Measurements from ENCODE around the gene HRAS. TPM values are rescaled to one million over a fixed set of nuclear protein-coding genes. Genes with fewer than 3 reads are reported as not detected.

Gene HRAS
- total RNA-seq, 1 experiment from 2014 or later, result 30.2 TPM

DNA sequence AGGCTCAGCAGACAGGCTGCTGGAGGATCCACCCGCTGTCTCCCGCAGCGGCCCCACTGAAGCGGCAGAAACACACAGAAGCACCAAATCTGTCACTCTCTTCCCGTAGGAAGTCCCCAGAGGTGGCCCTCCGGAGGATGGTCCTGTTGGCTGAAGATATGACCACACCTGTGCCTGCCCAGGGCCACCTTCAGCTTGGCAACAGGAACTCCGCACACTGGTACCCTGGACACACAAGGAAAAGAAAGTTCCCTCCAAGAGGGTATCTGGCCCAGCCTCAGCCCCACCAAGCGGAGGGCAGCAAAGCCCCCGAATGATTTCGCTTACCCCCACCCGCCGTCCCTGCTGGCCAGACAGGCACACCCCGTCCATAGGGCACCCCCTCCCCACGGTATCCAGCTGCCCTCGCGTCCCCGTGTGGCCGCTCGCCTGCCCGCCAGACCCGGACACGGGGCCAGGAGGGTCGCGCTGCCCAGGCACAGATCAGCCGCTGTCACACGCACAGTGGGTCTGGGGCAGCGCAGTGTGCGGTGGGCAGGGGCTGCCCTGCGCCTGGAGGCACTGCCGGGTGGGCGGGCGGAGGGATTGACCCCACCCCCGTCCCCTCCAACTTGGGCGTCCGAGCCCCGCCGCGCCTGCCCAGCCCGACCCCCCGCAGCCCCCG is 32.4 kb upstream of the HRAS start:
- DNase-seq (ENCODE audit: extremely low read depth, low read depth), result no peak

DNA sequence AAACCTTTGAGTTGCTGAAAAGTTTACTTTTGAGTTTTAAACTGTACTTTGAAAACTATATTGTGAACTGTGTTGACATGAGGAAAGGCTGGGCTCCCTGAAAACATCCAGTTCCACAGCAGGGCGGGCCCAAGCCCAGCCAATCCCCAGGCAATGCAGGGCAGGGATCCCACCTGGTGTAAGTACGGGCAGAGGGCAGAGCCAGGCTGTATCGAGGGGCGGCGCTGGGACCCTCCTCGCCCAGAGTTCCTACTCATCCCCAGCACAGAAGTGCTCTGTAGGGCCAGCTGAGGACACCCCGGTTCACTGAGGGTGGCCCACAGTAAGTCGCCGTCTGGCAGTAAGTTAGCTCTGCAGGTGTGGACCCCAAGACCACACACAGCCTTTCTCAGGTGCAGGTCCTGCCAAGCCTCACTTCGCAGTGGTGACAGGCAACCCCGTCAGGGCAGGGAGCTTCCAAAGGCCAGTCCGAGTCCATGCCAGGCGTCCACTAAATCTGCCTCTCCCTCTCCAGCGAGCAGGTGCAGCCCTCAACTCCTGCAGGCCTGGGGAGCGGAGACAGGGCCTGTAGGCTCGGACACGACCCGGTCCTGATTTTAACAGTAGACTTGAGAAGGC is 31.7 kb upstream of the HRAS start:
- DNase-seq (ENCODE audit: extremely low read depth, low read depth), result no peak

- DNase-seq (ENCODE audit: extremely low read depth, low read depth), result no peak
Measured at GRCh38 chr11:565921-566509, 30.6 kb upstream of the HRAS start.

GRCh38 chr11:563812-564578 is 28.6 kb upstream of the HRAS start:
- DNase-seq (ENCODE audit: extremely low read depth, low read depth), result no peak

- DNase-seq (ENCODE audit: extremely low read depth, low read depth), result no peak
Measured at GRCh38 chr11:563066-563811, 27.9 kb upstream of the HRAS start.

DNA sequence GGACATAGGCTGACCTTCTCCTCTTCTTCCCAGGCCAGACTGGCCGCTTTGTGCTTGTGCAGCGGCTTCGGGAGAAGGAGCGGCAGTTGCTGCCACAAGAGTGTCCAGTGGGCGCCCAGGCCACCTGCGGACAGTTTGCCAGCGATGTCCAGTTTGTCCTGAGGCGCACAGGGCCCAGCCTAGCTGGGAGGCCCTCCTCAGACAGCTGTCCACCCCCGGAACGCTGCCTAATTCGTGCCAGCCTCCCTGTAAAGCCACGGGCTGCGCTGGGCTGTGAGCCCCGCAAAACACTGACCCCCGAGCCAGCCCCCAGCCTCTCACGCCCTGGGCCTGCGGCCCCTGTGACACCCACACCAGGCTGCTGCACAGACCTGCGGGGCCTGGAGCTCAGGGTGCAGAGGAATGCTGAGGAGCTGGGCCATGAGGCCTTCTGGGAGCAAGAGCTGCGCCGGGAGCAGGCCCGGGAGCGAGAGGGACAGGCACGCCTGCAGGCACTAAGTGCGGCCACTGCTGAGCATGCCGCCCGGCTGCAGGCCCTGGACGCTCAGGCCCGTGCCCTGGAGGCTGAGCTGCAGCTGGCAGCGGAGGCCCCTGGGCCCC is 26.8 kb upstream of the HRAS start:
- DNase-seq (ENCODE audit: extremely low read depth, low read depth), result no peak

DNA sequence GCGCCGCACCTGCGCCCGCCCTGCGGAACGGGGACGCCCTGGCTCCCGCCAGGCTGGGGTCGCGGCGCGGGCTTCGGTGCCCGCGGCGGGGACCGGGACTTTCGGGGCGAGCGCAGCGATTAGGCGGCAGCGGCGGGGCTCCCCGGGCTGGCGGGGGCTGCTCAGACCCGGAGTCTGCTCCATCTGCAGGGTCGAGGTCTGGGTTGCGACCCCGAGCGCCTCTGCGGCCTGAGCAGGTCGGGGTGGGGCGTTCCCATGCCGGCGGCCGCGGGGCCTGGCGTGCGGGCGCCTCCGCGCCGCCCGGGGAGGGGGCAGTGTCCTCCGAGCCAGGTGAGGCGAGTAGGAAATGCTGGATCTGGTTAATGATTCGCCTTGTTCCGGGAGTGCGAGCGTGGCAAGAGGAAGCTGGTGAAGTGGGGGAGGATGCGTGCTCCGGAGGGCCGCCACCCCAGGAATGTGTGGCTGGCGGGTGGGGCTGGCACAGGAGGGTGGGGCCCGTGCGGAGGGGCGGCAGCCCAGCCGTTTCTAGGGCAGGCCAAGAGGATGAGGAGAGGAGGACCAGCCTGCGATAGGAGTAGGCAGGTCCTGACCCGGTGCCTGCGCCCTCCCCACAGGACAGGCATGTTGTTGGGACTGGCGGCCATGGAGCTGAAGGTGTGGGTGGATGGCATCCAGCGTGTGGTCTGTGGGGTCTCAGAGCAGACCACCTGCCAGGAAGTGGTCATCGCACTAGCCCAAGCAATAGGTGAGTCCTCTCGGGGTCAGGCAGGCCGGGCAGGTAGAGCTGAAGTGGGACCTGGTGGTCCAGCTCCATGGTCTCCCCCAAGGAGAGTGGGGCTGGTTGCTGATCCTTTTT is 26.0 kb upstream of the HRAS start:
- no peak for DNase-seq (ENCODE audit: extremely low read depth, low read depth)

DNA sequence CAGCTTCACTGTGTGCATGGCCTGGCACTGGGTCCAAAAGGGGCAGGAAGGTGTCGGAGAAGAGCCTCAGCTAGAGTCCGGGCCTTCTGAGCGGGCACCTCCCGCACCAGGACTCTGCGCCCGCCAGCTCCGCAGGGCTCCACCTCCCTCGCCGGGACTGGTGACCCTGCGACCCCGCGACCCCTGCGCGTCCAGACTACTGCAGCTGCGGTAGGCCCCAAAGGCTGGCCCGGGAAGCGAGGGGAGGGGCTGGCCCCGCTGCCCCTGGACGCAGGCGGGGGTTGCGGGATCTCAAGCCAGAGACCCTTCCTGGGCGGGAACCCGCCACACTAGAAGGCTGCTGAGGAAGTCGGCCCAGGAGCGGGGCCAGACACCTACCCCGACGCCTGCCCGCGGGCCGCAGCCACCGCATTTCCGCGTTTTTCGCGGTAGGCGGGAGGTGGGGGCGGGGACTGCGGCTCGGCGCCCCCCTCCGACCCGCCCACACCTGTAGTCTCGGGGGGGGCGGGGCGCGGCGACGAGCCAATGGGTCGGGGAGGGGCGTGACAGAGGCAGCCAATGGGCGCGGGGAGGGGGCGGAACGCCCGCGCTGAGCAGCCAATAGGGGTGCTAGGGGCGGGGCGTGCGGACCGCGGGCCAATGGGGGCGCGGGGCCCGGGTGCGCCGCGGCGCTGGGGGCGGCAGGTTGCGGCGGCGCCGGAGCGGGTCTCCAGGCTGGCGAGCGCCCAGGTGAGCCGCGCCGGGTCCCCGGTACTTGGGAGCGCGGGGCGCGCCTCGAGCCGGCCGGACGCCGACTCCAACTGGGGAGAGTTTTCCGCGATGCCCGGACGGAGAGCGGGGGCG is 25.1 kb upstream of the HRAS start, which contains the start of the genes LMNTD2 and RASSF7:
Gene LMNTD2 (minus strand): TSS at position 434 of the 843 bp plus-strand sequence. CDS start 22 bp downstream, at position 412.
Gene RASSF7 (plus strand): TSS at position 666 of the 843 bp plus-strand sequence. CDS start 799 bp downstream, outside the sequence.
- peak; percentile 75 for DNase-seq (ENCODE audit: extremely low read depth, low read depth)

DNA sequence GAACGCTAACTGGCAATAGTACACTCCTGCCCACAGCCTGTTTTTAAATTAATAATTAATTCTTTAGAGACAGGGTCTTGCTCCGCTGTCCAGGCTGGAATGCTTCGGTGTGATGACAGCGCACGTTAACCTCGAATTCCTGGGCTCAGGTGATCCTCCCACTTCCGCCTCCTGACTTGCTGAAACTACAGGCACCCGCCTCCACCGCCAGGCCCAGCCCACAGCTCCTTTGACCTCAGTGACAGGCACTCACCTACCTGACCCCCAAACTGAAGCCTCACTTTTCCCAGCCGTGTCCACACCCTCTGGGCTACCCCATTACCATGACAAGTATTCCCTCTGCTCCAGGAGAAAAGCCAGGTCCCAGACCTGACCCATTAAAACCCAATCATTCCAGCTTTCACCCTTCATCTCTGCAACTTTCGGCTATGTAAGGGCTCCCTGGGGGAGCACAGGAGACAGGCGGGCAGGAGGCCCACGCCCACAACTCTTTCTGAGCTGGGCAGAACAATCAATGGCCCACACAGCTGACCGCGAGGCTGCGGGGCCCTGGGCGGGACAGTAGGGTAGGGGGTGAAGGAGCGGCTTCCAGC is 24.4 kb upstream of the HRAS start:
- no peak for DNase-seq (ENCODE audit: extremely low read depth, low read depth)

DNA sequence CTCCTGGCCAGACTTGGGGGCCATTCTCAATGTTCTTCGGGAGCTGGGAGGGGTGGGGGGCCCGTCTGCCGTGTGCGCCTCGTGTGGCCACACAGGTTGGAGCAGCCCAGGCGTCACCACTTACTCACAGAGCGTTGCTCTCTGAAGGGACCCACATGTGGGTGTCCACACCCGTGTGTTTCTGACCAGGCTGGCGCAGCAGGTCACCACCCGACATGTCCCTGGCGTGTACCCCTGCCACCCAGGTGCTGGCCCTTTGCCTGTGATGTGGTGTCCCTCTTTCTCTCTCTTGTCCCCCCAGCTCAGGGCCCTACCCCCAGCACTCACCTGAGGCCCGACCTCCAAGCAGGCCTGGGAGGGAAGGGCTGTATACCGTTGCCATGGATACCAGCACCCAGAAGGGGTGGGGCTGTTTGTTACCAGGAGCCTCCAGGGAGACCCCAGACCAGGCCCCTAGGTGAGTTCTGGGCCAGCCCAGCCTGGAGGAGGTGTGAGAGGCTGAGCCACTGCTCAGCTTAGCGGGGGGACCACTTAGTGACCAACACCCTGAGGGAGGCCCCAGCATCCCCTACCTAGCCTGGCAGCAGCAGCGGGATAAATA is 23.7 kb upstream of the HRAS start:
- no peak for DNase-seq (ENCODE audit: extremely low read depth, low read depth)

GRCh38 chr11:558503-558902 is 23.1 kb upstream of the HRAS start:
- DNase-seq (ENCODE audit: extremely low read depth, low read depth), result no peak

DNA sequence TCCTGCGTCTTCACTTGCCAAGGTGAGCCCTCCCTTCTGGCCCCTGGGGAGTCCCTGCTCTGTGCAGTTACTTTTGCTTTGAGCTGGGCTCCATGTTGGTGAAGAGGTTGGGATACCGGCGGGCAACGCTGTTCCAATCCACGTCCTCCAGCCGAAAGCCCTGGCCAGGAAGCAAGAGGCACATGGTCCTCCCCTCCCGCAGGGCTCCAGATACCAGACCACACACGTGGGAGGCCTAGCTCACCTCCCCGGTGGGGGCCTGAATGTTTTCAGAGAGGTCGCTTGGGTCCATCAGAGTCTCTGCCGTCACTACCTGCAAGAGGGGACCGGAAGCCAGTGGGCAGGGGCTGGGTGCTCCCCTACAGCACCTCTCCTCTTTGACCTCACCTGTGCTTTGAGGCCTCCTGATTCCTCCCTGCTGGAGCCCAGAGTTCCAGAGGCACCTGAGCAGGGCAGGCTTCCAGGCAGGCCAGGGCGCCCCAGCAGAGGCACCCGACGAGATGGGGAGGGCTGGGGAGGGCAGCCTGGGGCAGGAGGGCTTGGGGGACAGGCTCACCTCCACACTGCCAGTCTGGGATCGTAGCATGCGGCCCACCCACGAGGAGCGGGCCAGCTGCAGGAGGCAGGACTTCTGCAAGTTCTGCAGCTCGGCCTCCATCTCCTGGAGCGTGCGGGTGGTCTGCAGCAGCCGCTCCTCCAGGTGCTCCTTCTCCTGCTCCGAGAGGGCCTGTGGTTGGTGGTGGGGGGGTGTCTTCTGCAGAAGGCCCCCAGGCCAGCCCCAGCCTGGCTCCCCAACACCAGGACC is 22.2 kb upstream of the HRAS start:
- DNase-seq (ENCODE audit: extremely low read depth, low read depth), result no peak

- no peak for DNase-seq (ENCODE audit: extremely low read depth, low read depth)
Measured at GRCh38 chr11:556662-557256, 21.4 kb upstream of the HRAS start.

DNA sequence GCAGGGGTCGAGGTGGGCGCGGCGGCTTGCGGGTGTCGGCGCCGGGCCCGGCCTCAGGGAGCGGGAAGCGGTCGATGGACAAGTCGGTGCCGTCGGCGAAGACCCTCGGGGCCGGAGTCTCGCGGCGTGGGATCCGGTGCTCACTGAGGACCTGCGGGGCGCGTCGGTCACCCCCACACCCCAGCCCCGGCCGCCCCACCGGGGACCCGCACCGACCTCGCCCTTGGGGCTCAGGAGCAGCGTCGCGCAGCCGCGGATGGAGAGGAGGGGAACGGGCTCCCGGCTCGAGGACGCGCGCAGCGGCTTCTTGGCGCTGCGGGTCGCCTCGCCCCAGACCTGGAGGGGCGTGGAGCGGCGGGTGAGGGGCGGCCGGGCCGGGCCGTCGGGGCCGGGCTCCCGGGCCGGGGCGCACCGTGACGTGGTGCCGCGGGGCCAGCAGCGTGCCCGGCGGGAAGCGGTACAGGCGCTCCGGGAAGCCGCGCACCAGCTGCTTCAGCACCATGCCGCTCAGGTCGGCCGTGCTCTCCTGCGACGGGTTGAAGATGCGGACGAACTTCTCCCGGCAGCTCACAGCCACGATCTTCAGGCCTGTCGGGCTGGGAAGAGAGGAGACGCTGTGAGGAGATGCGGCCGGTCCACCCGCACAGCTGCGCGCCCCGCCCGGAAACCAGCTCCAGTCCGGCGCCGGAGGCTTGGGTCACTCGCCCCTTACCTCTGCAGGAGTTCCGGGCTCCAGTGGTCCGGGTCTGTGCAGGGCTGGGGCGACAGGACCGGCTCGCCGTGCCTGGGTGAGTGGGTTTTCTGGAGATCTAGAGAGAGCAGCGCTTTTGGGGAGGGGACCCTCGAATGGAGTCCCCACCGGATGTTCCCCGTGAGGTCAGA is 20.6 kb upstream of the HRAS start:
- DNase-seq (ENCODE audit: extremely low read depth, low read depth), result no peak

DNA sequence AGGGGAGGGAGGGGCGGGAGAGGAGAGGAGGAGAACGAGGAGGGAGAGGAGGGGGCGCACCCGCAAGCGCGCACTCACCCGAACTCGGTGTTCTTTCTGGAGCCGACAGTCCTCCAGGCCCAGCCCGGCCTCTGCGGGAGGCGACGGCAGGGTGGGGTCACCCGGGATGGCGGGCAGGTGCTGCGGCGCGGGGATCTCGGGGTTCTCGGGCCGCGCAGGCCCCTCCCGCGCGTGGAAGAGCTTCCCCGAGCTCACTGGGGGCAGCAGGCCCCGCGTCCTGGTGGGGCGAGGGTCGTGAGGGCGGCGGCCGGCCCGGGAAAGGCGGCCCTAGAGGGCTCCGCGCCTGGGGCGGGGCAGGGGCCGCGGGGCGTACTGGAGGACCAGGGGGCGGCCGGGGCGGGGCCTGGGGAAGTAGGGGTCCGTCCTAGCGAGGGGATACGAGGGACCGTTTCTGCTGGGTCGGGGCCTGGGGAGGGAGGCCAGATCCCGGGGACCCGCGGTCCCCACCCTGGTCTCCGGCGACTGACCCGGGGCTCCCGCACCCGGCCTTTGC is 19.9 kb upstream of the HRAS start:
- DNase-seq (ENCODE audit: extremely low read depth, low read depth), result no peak
